Body of pancreas (tissue), 4 donors: ENCODE results near the gene SPATA18. TPM values are rescaled to one million over a fixed set of nuclear protein-coding genes. Genes with fewer than 3 reads are reported as not detected.

Experiments used
- ATAC-seq: fragments of 150-250 bp; one replicate; pipeline ENCODE4 v1.9.1; 2016
- DNase-seq, 4 donors: peaks; one replicate each; pipeline ENCODE4 v3.0.0-alpha.2; 2019
- H3K27ac ChIP-seq, 4 donors: fragments of 200-600 bp; sonication (generic); 1 replicate in 3 of 4; 2 replicates in 1 of 4; pipeline versions ENCODE4 v1.5.1 to v1.6.1; 2016 to 2019; ENCODE audit warnings: mild to moderate bottlenecking in 1 of 4, mixed read lengths in 1 of 4, moderate library complexity in 1 of 4
- H3K27me3 ChIP-seq, 2 donors: fragments of 200-600 bp; sonication (generic); one replicate each; pipeline ENCODE4 v1.6.0; 2016; ENCODE audit warnings: mild to moderate bottlenecking in 1 of 2
- H3K36me3 ChIP-seq, 2 donors: fragments of 200-600 bp; sonication (generic); replicated peaks in 1 of 2; 2 replicates each; pipeline ENCODE4 v1.5.1; 2016; ENCODE audit warnings: low read depth in 2 of 2; ENCODE audit not compliant: insufficient read depth in 1 of 2
- H3K4me1 ChIP-seq: fragments of 200-600 bp; sonication (generic); one replicate; pipeline ENCODE4 v1.6.0; 2016
- H3K4me3 ChIP-seq, 2 donors: fragments of 200-600 bp; sonication (generic); 1 replicate in 1 of 2; 2 replicates in 1 of 2; pipeline ENCODE4 v1.5.1; 2016 to 2019
- H3K9me3 ChIP-seq, 3 donors: fragments of 200-600 bp; sonication (generic); 1 replicate in 2 of 3; 2 replicates in 1 of 3; pipeline ENCODE4 v1.5.1; 2016
- CTCF ChIP-seq, 7 experiments: fragments of 450-650 bp in 4 of 7; fragments of 200-600 bp in 3 of 7; sonication (generic) in 3 of 7; IDR thresholded peaks; one replicate each; pipeline ENCODE4 v1.5.1; 2016 to 2019; ENCODE audit warnings: antibody characterized with exemption in 7 of 7
- POLR2A ChIP-seq, 3 donors: fragments of 450-650 bp; IDR thresholded peaks; one replicate each; pipeline ENCODE4 v1.6.1; 2016; ENCODE audit warnings: antibody characterized with exemption in 3 of 3, mild to moderate bottlenecking in 2 of 3
- WGBS, 2 donors: methylation state at CpG; one replicate each; pipeline ENCODE4 v1.1.5; 2017; 5-methylcytosine and 5-hydroxymethylcytosine counted together
- intact Hi-C: fragments of 100-400 bp; cut with DNase I; formaldehyde crosslinking; loops from one replicate; pipeline ENCODE4 v1.15.1; 2023
- total RNA-seq, 2 donors: library from RNA; depleted of rRNA; stranded (reverse); fragments of >200 nt; gene quantifications; one replicate each; pipeline ENCODE4 v1.1.0, GENCODE V29; 2016

SPATA18 gene
- total RNA-seq, 2 donors from 2014 or later = 4.0 to 8.0 TPM

GRCh38 chr4:52102587-52102986, 51.5 kb downstream of the SPATA18 start:
- no peak overlapping the region for H3K27ac ChIP-seq
- no peak for DNase-seq
- no peaks in the 10 kb centered on the region for H3K4me1 ChIP-seq
- no peaks in the 10 kb centered on the region for H3K27me3 ChIP-seq
- H3K9me3 ChIP-seq = no peaks in the 10 kb centered on the region
- TF ChIP-seq CTCF (IDR thresholded peaks at IDR 0.05) = no peak
- no peak for TF ChIP-seq POLR2A (IDR thresholded peaks at IDR 0.05)
- H3K36me3 ChIP-seq = no peaks in the 10 kb centered on the region
- no peak overlapping the region for H3K4me3 ChIP-seq
- no peak for ATAC-seq
- intact Hi-C loops = no loop called here

- H3K4me1 ChIP-seq = no peaks in the 10 kb centered on the region
- TF ChIP-seq CTCF (IDR thresholded peaks at IDR 0.05) (peak in 1 of 7 experiments; percentile 2), POLR2A (IDR thresholded peaks at IDR 0.05) (no peak)
- 29 to 69% methylated on average over 1 of the region's 1 CpG for WGBS, 2 donors
- no peaks in the 10 kb centered on the region for H3K27me3 ChIP-seq
- no peaks in the 10 kb centered on the region for H3K9me3 ChIP-seq
- H3K36me3 ChIP-seq = no peaks in the 10 kb centered on the region
- intact Hi-C loops = no loop called here
- no peak overlapping the region for H3K4me3 ChIP-seq
- no peak for DNase-seq
- no peak for ATAC-seq
- H3K27ac ChIP-seq = no peak overlapping the region
Observed at GRCh38 chr4:52103319-52103718, 52.2 kb downstream of the SPATA18 start.

- Histone ChIP-seq H3K27me3 (no peaks in the 10 kb centered on the region), H3K27ac (no peak overlapping the region), H3K4me1 (no peaks in the 10 kb centered on the region), H3K9me3 (no peaks in the 10 kb centered on the region), H3K4me3 (no peak overlapping the region), H3K36me3 (no peaks in the 10 kb centered on the region)
- 85 to 87% methylated on average over 3 to 5 of the region's 5 CpGs for WGBS, 2 donors
- ATAC-seq (no peak), DNase-seq (no peak)
- TF ChIP-seq POLR2A (IDR thresholded peaks at IDR 0.05) (no peak), CTCF (IDR thresholded peaks at IDR 0.05) (no peak)
- intact Hi-C loops = no loop called here
Observed at GRCh38 chr4:52105276-52105675, 54.2 kb downstream of the SPATA18 start.

- H3K36me3 ChIP-seq = no peaks in the 10 kb centered on the region
- 41 to 44% methylated on average over 1 of the region's 1 CpG for WGBS, 2 donors
- ATAC-seq (no peak), DNase-seq (no peak)
- no peak overlapping the region for H3K27ac ChIP-seq
- no peaks in the 10 kb centered on the region for H3K9me3 ChIP-seq
- intact Hi-C loops = no loop called here
- H3K4me3 ChIP-seq = no peak overlapping the region
- no peaks in the 10 kb centered on the region for H3K4me1 ChIP-seq
- no peaks in the 10 kb centered on the region for H3K27me3 ChIP-seq
- no peak for TF ChIP-seq POLR2A (IDR thresholded peaks at IDR 0.05)
- no peak for TF ChIP-seq CTCF (IDR thresholded peaks at IDR 0.05)
Observed at GRCh38 chr4:52106191-52106590, 55.1 kb downstream of the SPATA18 start.

GRCh38 chr4:52106660-52107059, 55.6 kb downstream of the SPATA18 start:
- DNase-seq = no peak
- TF ChIP-seq POLR2A (IDR thresholded peaks at IDR 0.05) = no peak
- TF ChIP-seq CTCF (IDR thresholded peaks at IDR 0.05) = no peak
- intact Hi-C loops = no loop called here
- WGBS, 2 donors = 48 to 54% methylated on average over 5 of the region's 5 CpGs
- no peak for ATAC-seq
- Histone ChIP-seq H3K27me3 (no peaks in the 10 kb centered on the region), H3K9me3 (no peaks in the 10 kb centered on the region), H3K36me3 (no peaks in the 10 kb centered on the region), H3K4me1 (no peaks in the 10 kb centered on the region), H3K4me3 (no peak overlapping the region), H3K27ac (no peak overlapping the region)
